ENCODE data around the gene SLC25A36. TPM values are rescaled to one million over a fixed set of nuclear protein-coding genes. Genes with fewer than 3 reads are reported as not detected.

SLC25A36 gene
- total RNA-seq, 2 experiments from 2014 or later = 166 to 171 TPM

GRCh38 chr3:140927279-140928069 is 14.2 kb upstream of the SLC25A36 start:
- POLR2A ChIA-PET = no interaction called here
- no peak for ATAC-seq (ENCODE audit: poor library complexity)

GRCh38 chr3:140929446-140929845 is 12.2 kb upstream of the SLC25A36 start:
- Mint-ChIP-seq H3K4me3 (no peak overlapping the region), H3K27me3 (peaks cover 46% of the 10 kb centered on the region)
- ATAC-seq (ENCODE audit: poor library complexity) = no peak

More at GRCh38 chr3:140927279-140928069, 14.2 kb upstream of the SLC25A36 start:
- no peak for TF ChIP-seq CTCF (IDR thresholded peaks at IDR 0.05)
- DNase-seq = no peak
- no peak overlapping the region for H3K27ac Mint-ChIP-seq
- H3K27ac ChIP-seq (ENCODE audit: low read depth in 1 of 2, low read length in 2 of 2) = no peak overlapping the region
- H3K4me1 Mint-ChIP-seq (ENCODE audit: low read depth) = no peaks in the 10 kb centered on the region
- H3K9me3 Mint-ChIP-seq = no peaks in the 10 kb centered on the region
- no peak overlapping the region for H3K4me3 ChIP-seq (ENCODE audit: low read length)
- no peaks in the 10 kb centered on the region for H3K4me1 ChIP-seq (ENCODE audit: insufficient read depth, low read length)
- H3K4me3 Mint-ChIP-seq = no peak overlapping the region
- no peaks in the 10 kb centered on the region for H3K36me3 Mint-ChIP-seq (ENCODE audit: low read depth)
- intact Hi-C loops (cut with DNase I, micrococcal nuclease) = loop anchor here in 1 of 2 experiments (10.0 kb wide), 1 partner anchor 47 kb away; no protein-coding TSS in a partner anchor
- CTCF ChIA-PET = no interaction called here
- no peaks in the 10 kb centered on the region for H3K9me3 ChIP-seq (ENCODE audit: control insufficient read depth in 1 of 2, insufficient read depth in 1 of 2, low read length in 2 of 2)
- H3K27me3 Mint-ChIP-seq = peaks cover 46% of the 10 kb centered on the region
- H3K27me3 ChIP-seq (ENCODE audit: control insufficient read depth in 1 of 2, insufficient read depth in 2 of 2, low read length in 2 of 2) = peaks cover 3 to 28% of the 10 kb centered on the region in 2 experiments
- no peaks in the 10 kb centered on the region for H3K36me3 ChIP-seq (ENCODE audit: insufficient read depth, low read length)

GRCh38 chr3:140931016-140931454 is 10.6 kb upstream of the SLC25A36 start:
- H3K27ac ChIP-seq (ENCODE audit: low read depth in 1 of 2, low read length in 2 of 2) = no peak overlapping the region
- intact Hi-C loops (cut with DNase I, micrococcal nuclease) = no loop called here
- Mint-ChIP-seq H3K4me3 (no peak overlapping the region), H3K27ac (no peak overlapping the region), H3K9me3 (peaks cover 6% of the 10 kb centered on the region), H3K27me3 (peaks cover 56% of the 10 kb centered on the region), H3K4me1 (ENCODE audit: low read depth) (no peaks in the 10 kb centered on the region), H3K36me3 (ENCODE audit: low read depth) (no peaks in the 10 kb centered on the region)
- no peak overlapping the region for H3K4me3 ChIP-seq (ENCODE audit: low read length)
- no peak for DNase-seq
- CTCF ChIA-PET = no interaction called here
- peaks cover 3 to 29% of the 10 kb centered on the region in 2 experiments for H3K27me3 ChIP-seq (ENCODE audit: control insufficient read depth in 1 of 2, insufficient read depth in 2 of 2, low read length in 2 of 2)
- no peaks in the 10 kb centered on the region for H3K4me1 ChIP-seq (ENCODE audit: insufficient read depth, low read length)
- POLR2A ChIA-PET = no interaction called here
- no peak for ATAC-seq (ENCODE audit: poor library complexity)
- H3K36me3 ChIP-seq (ENCODE audit: insufficient read depth, low read length) = no peaks in the 10 kb centered on the region
- H3K9me3 ChIP-seq (ENCODE audit: control insufficient read depth in 1 of 2, insufficient read depth in 1 of 2, low read length in 2 of 2) = no peaks in the 10 kb centered on the region
- TF ChIP-seq CTCF (IDR thresholded peaks at IDR 0.05) = no peak

More at GRCh38 chr3:140929446-140929845, 12.2 kb upstream of the SLC25A36 start:
- TF ChIP-seq CTCF (IDR thresholded peaks at IDR 0.05) = no peak
- H3K36me3 ChIP-seq (ENCODE audit: insufficient read depth, low read length) = no peaks in the 10 kb centered on the region
- no peak for DNase-seq
- H3K4me1 ChIP-seq (ENCODE audit: insufficient read depth, low read length) = no peaks in the 10 kb centered on the region
- Mint-ChIP-seq H3K27ac (no peak overlapping the region), H3K36me3 (ENCODE audit: low read depth) (no peaks in the 10 kb centered on the region), H3K4me1 (ENCODE audit: low read depth) (no peaks in the 10 kb centered on the region), H3K9me3 (peaks cover under 1% of the 10 kb centered on the region)
- H3K27me3 ChIP-seq (ENCODE audit: control insufficient read depth in 1 of 2, insufficient read depth in 2 of 2, low read length in 2 of 2) = peaks cover 3 to 29% of the 10 kb centered on the region in 2 experiments
- intact Hi-C loops (cut with DNase I, micrococcal nuclease) = loop anchor here in 1 of 2 experiments (10.0 kb wide), 1 partner anchor 45 kb away; no protein-coding TSS in a partner anchor
- POLR2A ChIA-PET = no interaction called here
- no peak overlapping the region for H3K4me3 ChIP-seq (ENCODE audit: low read length)
- H3K27ac ChIP-seq (ENCODE audit: low read depth in 1 of 2, low read length in 2 of 2) = no peak overlapping the region
- no peaks in the 10 kb centered on the region for H3K9me3 ChIP-seq (ENCODE audit: control insufficient read depth in 1 of 2, insufficient read depth in 1 of 2, low read length in 2 of 2)
- CTCF ChIA-PET = no interaction called here

Measured in CD4-positive, alpha-beta T cell (primary cell).